KG1 (cell line): Measurements from ENCODE around the gene EPHA7.

Experiments used
- DNase-seq: peaks from one replicate; lab custom pipeline; 2025; lab: John Stamatoyannopoulos, UW

Gene EPHA7

DNA sequence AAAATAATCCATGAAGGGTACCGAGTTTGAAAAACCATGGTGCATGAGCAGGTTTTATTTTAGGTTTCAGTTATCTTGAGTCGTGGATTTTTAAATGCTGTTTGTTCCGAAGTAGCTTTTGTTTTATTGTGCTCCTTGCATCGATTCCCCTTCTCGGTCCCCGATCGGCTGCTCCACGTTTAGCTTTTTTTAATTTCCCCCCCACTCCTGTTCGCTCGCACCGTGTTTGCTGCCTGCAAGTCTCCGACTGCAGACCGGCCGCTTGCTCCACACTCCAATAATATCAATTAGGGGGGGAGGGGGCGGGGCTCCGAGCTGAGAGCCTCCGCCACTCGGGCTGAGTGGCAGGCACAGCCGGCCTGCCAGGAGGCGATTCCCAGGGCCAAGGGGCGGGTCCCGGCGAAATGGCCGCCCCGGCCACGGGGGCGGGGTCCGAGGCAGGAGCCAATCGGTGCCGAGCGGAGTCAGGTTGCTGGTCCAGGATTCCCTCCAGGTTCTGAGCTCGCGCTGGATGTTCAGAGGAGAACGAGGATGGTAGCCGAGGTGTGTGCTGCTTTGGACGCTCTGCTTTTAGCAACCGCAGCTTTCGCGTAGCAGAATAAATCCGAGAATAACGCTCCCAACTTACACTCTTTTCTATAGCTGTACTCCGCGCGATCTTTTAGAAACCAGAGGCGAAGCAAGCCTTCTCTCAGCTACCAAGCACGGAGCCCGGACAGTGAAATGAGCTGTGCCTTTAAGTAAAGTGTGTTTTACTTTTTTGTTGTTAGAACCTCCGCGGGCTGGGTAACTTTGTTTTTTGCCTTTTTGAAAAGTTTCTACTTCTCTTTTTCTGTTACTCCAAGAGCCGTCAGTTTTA, at the start of gene EPHA7:
TSS of gene EPHA7 (minus strand) at position 256 of the 859 bp plus-strand sequence. CDS start at position 38, 218 bp downstream.
- DNase-seq: no peak

DNA sequence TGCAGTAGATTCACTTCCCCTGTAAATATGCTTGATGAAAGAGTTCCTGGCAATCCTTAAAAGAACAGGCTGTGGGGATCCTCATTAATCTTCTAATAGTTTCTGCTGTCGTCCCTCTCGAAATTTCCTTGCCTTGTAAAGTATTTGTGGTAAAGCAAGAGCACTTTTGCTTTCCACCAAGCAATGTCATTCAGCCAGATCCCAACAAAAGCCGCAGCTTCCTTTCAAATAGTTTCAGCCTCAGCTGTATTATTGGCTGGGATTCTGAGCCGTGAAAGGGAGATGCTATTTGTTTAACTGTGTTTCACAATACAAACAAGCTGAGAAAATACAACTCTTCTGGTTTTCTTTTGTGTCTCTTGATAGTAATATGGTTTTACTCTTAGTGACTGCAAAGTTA, 48.9 kb upstream of the EPHA7 start:
- DNase-seq: no peak

DNA sequence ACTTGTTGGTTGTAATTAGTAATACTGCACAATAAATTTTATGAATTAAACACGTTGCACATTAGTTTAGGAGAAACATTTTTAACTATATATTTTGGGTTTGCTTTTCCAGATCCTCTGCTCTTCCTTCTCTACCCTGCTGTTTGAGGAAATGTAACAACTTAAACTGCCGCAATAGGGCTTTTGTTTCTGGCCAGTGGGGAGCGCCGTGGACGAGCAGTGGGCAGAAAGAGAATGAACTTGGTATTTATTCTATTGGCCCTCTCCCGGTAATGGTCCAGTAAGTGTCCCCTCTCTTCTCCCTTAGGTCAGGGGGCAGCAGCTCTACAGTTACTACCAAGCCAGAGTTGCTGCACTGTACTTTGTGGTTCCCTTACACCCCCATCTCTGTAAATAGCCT, 35.2 kb upstream of the EPHA7 start:
- no peak for DNase-seq

DNA sequence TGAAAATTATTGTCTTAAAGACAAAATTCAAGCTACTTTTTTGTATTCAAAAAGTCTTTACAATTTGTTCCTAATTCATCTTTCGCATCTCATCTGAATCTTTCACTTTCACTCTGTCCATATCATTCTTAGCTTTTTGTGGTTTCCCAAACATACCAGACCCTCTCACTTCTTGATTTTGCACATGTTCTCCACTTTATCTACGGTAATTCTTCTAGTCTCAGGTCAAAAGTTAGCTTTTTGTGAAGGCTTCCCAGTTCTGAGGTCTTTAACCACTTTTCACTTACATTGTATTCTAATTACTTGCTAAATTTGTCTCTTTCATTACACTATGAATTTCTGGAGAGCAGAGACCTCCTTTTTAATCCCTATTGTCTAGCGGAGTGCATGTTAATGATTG, 34.6 kb upstream of the EPHA7 start:
- DNase-seq: no peak

DNA sequence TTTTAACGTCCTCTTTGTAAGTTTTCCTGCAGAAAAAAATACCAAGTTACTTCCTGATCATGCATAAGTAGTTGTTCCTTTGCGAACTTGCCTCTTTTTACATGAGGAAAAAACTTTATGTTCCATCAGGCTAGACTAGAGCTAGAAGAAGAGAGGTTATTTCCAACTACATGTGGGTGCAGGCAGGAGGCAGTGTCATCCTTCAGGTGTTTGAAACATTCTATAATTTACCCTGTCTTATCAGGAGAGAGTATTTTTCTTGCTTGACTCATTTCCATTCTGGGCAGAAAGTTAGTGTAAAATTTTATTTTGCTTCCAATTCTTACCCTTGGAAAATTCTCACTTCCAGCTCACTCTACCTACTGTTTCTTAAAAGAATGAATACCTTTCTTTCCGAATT, 28.5 kb upstream of the EPHA7 start:
- no peak for DNase-seq

DNA sequence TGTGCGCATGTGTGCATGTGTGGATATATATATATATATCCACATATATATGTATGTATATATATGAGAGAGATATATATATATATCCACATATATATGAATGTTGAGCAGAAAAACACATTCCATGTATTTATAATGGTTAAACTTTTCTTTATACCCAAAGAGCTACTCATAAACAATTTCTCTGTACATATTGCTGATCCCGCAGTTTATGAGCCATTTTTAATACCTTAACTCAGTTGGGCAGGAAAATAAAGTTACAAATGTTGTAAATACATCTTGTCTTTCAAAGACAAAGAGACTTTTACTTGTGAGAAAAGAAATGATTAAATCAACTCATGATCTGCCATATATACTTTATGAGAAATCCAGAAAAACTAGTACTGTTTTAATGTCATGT, 18.1 kb upstream of the EPHA7 start:
- DNase-seq: no peak

DNA sequence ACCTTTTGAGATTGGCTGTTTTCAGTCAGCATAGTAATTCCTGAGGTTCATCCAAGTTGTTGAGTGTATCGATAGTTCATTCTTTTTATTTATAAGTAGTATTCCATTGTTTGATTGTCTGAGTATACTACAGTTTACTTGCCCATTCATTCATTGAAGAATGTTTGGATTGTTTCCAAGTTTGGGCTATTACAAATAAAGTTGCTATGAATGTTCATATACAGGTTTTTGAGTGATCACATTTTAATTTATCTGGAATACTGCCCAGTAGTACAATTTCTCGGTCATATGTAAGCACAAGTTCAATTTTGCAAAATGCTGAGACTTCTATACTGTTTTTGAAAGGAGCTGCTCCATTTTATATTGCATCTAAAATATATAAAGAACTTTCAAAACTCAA, 14.2 kb upstream of the EPHA7 start:
- no peak for DNase-seq

DNA sequence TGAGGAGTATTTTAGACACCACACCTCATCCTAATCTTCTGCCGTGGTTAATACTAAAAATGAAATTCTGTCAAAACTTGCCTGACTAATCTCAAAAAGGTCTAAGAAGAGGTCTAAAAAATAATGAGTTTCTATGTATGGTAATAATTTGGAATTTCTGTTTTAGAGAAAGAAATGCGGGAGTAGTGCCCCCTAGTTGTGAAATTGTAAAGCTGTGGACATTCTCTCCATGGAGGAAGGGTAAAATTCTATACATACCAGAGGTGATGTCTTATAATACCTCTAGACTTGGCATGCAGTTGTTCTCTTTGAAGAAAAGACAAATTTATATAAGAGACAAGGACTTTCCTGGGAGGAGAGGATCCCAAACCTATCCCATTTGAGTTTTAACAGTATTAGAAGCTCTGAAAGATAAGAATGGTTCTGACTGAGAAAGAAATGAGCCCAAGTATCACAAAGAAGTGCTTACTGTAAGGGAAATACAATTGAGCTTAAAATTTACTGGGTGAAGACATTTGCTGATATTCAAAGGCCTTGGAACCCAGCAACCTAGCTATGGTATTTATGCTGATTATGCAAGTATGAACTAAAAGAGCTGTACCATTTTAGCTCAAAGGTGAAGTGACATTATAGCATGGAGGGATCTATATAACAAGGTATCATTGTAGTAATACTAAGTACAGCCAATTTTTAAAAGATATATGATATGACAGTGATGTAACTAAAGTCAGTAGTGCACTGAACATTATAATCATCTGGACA, 5.1 kb upstream of the EPHA7 start:
- peak; percentile 19 for DNase-seq

DNA sequence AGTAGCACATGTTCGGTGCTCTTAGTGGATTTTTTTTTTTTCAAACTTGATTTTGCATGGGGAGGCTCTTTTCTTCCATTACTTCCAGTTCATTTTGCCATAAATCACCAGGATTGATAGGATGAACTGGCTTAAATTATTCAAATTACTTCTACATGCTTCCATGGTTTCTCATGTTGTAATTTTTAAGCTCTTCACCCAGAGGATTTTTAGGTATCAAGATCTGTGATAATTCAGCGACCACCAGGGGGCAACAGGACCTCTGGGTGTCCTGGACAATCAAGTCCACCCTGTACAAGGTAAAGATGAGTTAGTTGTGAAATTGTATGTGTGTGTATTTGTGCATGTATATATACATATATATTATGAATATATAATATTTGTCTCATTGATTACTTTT, 4.2 kb upstream of the EPHA7 start:
- DNase-seq: no peak

DNA sequence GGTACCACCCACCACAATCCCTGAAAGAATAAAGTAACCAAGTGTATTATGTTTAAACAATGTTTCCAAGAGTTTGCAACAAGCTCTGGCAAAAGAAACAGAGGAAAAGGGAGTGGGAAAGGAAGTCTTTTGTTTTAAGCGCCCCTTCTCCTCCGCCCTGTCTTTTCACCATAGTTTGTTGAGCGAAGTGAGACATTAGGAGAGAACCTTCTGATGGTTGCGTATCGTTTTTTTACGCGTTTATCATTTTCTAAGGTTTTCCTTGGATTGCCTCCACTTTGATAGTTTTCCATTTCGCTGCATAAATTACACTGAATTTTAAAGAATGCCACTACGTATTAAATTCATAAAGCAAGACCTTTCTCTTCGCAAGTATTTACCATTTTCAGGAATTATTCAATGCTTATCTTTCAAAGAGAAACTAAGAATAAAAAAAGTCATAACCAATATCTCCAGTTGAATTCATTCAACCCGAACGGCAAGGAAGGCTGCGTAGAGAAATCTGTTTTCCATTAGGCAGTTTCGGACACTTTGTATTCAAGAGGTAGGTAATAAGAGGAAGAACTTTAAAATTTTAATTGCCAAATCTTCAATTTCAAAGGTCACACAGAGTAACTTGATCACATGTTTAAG, 920 bp upstream of the EPHA7 start:
- DNase-seq: no peak

DNA sequence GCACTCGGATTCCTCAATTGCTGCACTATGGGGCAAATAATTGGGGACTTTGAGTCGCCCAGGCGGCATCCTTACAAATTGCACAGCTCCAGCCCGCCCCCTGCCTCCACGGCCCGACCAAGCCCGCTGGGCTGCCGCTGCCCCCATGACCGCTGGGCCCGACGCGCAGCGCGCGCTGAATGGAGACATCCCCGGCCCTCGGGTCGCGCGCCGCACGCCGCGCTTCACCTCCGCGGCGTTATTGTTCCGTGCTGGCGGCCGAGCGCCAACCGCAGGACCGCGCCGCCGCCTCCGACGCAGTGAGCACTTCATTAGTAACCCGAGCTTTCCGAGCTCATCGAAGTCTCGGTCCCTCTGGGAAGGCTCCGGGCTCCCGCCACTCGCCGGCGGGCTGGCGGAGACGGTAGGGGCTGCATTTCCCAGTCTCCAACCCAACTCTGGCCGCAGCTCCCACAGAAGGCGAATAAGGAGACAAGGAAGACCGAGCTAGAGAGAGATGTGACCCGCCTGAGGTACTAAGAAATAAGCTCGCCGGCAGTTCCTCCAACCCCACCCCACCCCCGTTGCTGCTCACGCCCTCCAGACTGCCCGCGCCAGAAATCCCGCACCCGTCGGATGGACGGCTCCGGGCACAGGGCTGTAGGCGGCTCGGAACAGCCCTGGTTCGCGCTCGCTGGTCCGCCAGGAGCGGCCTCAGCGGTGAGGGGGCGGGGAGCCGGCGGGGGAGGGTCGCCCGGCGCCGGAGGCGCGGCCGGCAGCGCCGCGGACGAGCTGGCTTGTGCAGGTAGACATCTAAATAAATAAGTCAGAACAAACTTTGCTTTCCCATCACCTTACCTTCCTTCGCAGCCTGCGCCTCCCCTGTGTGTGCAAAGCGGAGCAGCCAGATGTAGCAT, 703 bp downstream of the EPHA7 start:
- DNase-seq: no peak

DNA sequence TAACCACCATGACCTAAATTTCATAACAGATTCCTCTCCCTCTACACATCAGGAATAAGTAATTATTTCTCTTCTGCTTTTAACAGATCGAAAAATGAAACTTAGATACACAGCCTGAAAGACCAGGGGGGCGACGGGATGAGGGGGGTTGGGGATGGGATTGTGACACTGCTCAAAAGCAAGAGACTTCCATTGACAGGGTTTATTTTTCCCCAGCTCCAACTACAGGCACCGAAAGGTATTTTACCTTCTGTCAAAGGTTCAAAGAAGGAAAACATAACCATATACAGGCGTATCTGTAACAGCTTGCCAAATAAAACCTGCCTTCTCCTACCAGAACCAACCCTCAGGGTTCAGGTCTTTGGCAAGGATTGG, 1.3 kb downstream of the EPHA7 start:
- DNase-seq: no peak

DNA sequence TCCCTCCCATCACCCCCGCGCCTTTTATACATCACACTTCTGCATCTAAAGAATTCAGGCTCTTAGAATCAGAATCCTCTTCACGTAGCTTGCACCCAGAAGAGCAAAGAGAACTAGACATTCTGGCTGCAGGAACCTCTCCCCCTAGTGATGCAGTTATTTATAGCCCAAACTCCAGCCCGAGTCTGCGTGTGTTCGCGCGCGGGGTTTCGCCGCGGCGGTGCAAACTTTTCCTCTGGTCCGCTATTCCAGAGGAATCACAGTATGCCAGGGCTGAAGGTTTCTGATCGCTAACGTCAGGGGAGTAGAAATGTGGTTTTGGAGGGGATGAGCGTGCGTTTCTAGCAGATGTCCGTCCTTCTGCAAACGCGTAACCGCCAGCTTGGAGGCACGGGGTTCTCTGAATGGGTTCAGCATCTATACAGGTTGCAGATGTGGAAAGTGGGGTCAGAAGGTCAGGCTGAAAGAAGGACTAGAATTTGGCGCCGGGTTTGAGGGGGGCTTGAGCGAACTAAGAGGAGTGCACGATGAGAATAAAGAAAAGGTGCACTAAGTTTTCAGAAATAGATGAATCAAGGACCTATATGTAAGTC, 1.8 kb downstream of the EPHA7 start:
- no peak for DNase-seq

DNA sequence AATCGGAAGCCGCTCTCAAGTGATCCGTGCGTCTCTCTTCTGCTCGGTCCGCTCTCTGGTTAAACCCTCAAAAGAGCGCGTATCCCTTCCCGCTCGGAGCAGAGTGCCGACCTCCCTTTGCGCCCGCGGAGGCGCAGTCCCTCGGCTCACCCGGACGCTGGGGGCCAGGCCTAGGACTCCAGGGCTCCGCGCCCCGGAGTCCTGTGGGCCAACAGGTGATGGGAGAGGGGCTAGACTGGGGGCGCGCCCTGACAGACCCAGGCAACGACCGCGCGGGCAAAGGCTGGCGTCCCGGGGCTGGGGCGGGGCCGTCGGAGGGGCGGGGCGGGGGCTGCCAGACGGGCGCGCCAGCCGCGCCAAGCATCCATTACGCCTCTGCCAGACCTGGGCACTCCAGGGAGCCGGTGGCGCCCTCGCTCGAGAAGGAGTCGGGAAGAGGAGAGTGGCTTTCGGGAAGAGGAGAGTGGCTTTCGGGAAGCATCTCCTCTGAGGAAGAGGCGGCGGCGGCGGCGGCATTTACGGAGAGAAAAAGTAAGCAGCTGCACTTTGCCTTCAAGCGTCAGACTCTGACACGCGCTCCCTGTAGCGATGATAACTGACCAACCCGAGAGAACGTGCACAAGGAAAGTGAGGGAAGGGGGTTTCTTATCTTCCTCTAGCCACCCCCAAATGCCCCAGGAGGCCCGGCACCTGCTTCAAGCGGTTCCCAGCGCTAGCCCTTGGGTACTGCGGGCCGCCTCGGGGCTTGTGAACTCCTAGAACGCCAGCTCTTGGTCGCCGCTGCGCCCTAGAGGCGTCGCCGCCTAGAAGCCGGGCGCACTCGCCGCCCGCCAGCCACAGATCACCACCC, 2.6 kb downstream of the EPHA7 start:
- no peak for DNase-seq

DNA sequence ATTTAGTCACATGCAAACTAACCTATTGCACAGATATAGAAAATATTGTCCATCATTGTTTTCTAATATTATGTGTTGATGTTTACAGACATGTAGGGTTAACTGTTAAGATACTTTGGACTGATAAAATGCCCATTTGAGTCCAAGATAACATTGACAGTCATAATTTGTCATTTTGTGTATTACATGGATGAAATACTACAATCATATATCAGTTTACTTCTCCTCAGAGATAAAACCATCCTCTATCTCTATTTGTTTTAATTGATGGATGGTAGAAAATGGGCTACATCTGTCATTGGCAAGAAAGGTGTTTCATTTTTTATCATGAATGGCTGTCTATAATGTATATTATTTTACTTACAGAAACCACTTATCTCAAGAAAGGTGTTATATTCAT, 6.2 kb downstream of the EPHA7 start:
- DNase-seq: no peak

DNA sequence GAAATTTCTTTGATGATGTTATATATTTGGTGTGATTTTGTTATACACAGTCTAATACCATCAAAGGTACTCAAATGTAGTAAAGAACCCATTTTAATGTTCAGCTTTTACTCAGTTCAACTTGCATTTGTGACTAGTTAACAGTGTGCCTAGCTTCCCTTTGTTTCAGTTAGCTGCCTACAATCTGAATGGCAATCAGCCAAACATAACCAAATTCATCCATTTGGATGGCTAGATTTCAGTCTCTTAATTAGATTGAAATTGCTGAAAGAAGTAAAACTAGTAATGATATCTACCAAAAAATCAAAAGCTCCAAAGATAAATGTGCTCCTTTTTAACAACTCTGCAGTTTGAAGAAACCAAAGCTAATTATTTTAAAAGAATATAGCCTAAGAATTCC, 6.9 kb downstream of the EPHA7 start:
- no peak for DNase-seq

DNA sequence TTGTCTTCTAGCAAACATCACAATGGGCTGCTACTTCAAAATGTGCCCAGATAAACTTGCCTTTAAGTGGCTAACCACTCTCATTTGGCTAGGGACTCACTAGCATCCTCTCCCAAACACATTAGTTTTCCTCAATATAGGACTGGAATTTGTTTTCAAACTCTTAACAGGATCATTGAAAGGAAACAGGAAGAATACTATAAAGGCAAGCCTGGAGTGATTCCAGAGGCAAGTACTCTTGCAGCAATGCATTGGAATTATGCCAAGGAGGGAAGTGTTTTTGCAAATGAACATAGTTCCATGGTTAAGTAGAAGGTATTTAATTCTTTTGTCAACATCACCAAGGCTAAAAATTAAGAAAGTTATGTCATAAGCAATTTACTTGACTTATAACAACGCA, 12.2 kb downstream of the EPHA7 start:
- no peak for DNase-seq

DNA sequence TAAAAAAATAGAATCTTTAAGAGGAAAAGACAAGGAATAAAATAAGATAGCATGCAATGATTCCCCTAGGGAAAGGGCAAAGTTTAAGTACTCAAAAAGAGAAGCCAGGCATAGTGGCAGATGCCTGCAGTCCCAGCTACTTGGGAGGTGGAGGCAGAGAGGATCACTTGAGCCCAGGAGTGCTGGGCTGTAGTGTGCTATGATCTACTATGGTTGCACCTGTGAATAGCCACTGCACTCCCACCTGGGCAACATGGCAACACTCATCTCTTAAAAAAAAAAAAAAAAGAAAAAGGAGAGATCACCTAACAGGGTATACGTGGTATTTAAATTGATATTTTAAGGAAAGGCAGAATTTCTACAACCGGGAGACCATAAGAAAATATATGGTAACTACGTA, 16.0 kb downstream of the EPHA7 start:
- DNase-seq: no peak

DNA sequence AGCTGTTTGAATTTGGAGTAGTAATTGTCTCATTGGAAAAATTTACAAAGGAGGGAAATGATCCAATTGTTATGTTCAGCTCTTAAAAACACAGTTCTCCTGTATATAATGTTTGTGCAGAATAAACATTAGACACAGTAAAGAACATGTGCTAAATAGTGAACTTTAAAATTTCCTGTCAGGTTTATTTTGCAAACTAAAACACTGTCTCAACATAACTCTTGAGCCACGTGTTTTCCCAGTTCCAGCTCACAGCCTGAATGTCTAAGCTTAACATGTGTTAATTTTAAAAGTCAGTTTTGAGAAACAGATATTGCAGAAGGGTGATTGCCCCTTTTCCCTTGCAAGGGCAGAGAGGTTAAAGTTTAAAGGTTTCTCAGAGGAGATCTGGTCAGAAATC, 20.6 kb downstream of the EPHA7 start:
- DNase-seq: no peak

DNA sequence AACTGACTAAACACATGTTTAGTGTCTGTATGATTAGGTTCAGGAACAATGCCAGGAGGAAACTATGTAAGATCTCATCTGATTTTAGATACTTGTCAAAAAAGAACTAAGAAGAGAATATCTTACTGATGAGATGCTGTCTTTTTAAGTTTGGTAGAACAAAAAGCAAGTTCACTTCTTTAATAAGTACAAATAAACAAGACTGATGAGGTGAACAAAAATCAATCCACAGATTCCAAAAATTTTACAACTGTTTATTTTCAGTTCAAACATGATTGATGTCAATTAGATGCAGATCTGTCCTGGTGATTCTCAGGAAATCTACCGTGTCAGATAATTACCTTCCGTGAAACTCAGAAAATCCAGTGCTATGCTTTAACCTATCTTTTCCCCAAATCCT, 24.9 kb downstream of the EPHA7 start:
- no peak for DNase-seq
